H1 (cell line): ENCODE results near the gene DDIAS. TPM values are rescaled to one million over a fixed set of nuclear protein-coding genes. Genes with fewer than 3 reads are reported as not detected.

Experiments used
- CTCF ChIA-PET: fragments of 300-600 bp; sonication (Branson Sonifier 250); formaldehyde crosslinking; loops from one replicate; lab custom pipeline; 2021; ENCODE audit not compliant: partially characterized antibody; lab: Charles Lee
- POLR2A ChIA-PET: fragments of 300-600 bp; sonication (Branson Sonifier 250); formaldehyde crosslinking; loops from one replicate; lab custom pipeline; 2021; ENCODE audit warnings: inconsistent platforms; ENCODE audit not compliant: partially characterized antibody; lab: Charles Lee
- DNase-seq, 2 experiments: peaks; one replicate each; pipeline versions ENCODE4 v3.0.0 to v3.0.0-alpha.2; 2010 to 2022; ENCODE audit warnings: low spot score in 2 of 2, low read depth in 1 of 2, mixed read lengths in 1 of 2
- FAIRE-seq: peaks from 2 replicates; lab custom pipeline; 2011; peaks lifted over from hg19 to GRCh38; lab: Jason Lieb, UNC
- H2AFZ ChIP-seq: 2 replicates; pipeline ENCODE4 v1.8.1; 2012; ENCODE audit warnings: low read length, inconsistent platforms
- H2AK5ac ChIP-seq: 2 replicates; pipeline ENCODE4 v1.6.1; 2013; ENCODE audit warnings: low read depth, low read length
- H2BK120ac ChIP-seq: replicated peaks from 2 replicates; pipeline ENCODE3; 2013; ENCODE audit warnings: low read depth, low read length, inconsistent platforms
- H2BK12ac ChIP-seq: 2 replicates; pipeline ENCODE4 v1.6.1; 2013; ENCODE audit warnings: low read depth, low read length
- H2BK15ac ChIP-seq: 2 replicates; pipeline ENCODE4 v1.6.1; 2013; ENCODE audit warnings: low read length
- H2BK20ac ChIP-seq: 2 replicates; pipeline ENCODE4 v1.6.1; 2013; ENCODE audit warnings: low read length
- H2BK5ac ChIP-seq: 2 replicates; pipeline ENCODE4 v1.6.1; 2013; ENCODE audit warnings: low read depth, low read length
- H3K14ac ChIP-seq: 2 replicates; pipeline ENCODE4 v1.6.1; 2013; ENCODE audit warnings: inconsistent platforms; ENCODE audit not compliant: insufficient read length
- H3K18ac ChIP-seq: 2 replicates; pipeline ENCODE4 v1.6.1; 2013; ENCODE audit warnings: low read length; ENCODE audit errors: extremely low read depth
- H3K23ac ChIP-seq: 2 replicates; pipeline ENCODE4 v1.6.1; 2013; ENCODE audit warnings: inconsistent platforms; ENCODE audit not compliant: insufficient read length
- H3K23me2 ChIP-seq: 2 replicates; pipeline ENCODE4 v1.6.1; 2013; ENCODE audit warnings: low read depth, low read length
- H3K27ac ChIP-seq: 2 replicates; pipeline ENCODE4 v1.6.1; 2011; ENCODE audit warnings: low read depth, low read length, inconsistent platforms
- H3K27me3 ChIP-seq, 4 experiments: replicated peaks in 1 of 4; 1 replicate in 1 of 4; 2 replicates in 3 of 4; pipeline versions ENCODE4 v1.6.1 to v1.8.1; 2011 to 2013; ENCODE audit warnings: low read length in 3 of 4, mild to moderate bottlenecking in 3 of 4, inconsistent platforms in 2 of 4, mixed read lengths in 2 of 4, moderate library complexity in 1 of 4; ENCODE audit not compliant: control insufficient read depth in 3 of 4, insufficient read depth in 3 of 4; ENCODE audit errors: extremely low read depth in 1 of 4
- H3K36me3 ChIP-seq, 4 experiments: 2 replicates each; pipeline versions ENCODE4 v1.6.1 to v1.8.1; 2011 to 2013; ENCODE audit warnings: mild to moderate bottlenecking in 4 of 4, low read length in 3 of 4, moderate library complexity in 2 of 4, control low read depth in 1 of 4, inconsistent platforms in 1 of 4; ENCODE audit not compliant: insufficient read depth in 4 of 4, control insufficient read depth in 2 of 4
- H3K4ac ChIP-seq: replicated peaks from 2 replicates; pipeline ENCODE3; 2013; ENCODE audit warnings: low read length, low read depth, mixed read lengths, inconsistent platforms; ENCODE audit not compliant: insufficient read length
- H3K4me1 ChIP-seq, 4 experiments: replicated peaks in 1 of 4; 1 replicate in 1 of 4; 2 replicates in 3 of 4; pipeline versions ENCODE4 v1.6.1 to v1.8.1; 2011 to 2013; ENCODE audit warnings: low read length in 3 of 4, inconsistent platforms in 2 of 4, mixed read lengths in 1 of 4; ENCODE audit not compliant: insufficient read depth in 4 of 4, control insufficient read depth in 3 of 4
- H3K4me2 ChIP-seq, 2 experiments: 2 replicates each; pipeline versions ENCODE4 v1.6.1 to v1.8.1; 2011 to 2013; ENCODE audit warnings: low read depth in 2 of 2, low read length in 2 of 2, control low read depth in 1 of 2, inconsistent platforms in 1 of 2, mild to moderate bottlenecking in 1 of 2; ENCODE audit not compliant: insufficient read depth in 1 of 2
- H3K4me3 ChIP-seq, 4 experiments: fragments of 200-600, 300-600 bp in 1 of 4; sonication (generic), shearing (Covaris generic), sonication (Bioruptor Twin) in 1 of 4; 2 replicates each; pipeline versions ENCODE4 v1.5.1 to v1.8.1; 2011 to 2016; ENCODE audit warnings: low read length in 4 of 4, low read depth in 3 of 4, control low read depth in 2 of 4, inconsistent platforms in 2 of 4, mild to moderate bottlenecking in 2 of 4, mixed read lengths in 1 of 4, moderate library complexity in 1 of 4; ENCODE audit not compliant: insufficient read depth in 2 of 4; ENCODE audit errors: extremely low read depth in 1 of 4
- H3K56ac ChIP-seq: replicated peaks from 2 replicates; pipeline ENCODE3; 2013; ENCODE audit warnings: low read depth, mild to moderate bottlenecking, mixed read lengths, low read length, inconsistent platforms; ENCODE audit not compliant: insufficient read length
- H3K79me1 ChIP-seq: 2 replicates; pipeline ENCODE4 v1.6.1; 2013; ENCODE audit warnings: low read depth, low read length, control low read depth
- H3K79me2 ChIP-seq, 2 experiments: 2 replicates each; pipeline versions ENCODE4 v1.6.1 to v1.8.1; 2012 to 2013; ENCODE audit warnings: low read length in 2 of 2, mild to moderate bottlenecking in 2 of 2, inconsistent platforms in 1 of 2; ENCODE audit not compliant: insufficient read depth in 2 of 2, control insufficient read depth in 1 of 2
- H3K9ac ChIP-seq, 4 experiments: replicated peaks in 1 of 4; 1 replicate in 1 of 4; 2 replicates in 3 of 4; pipeline versions ENCODE4 v1.6.1 to v1.8.1; 2011 to 2013; ENCODE audit warnings: low read depth in 3 of 4, low read length in 3 of 4, control low read depth in 2 of 4, mild to moderate bottlenecking in 2 of 4, moderate library complexity in 2 of 4, inconsistent platforms in 1 of 4; ENCODE audit errors: extremely low read depth in 1 of 4
- H3K9me3 ChIP-seq, 2 experiments: 2 replicates each; pipeline versions ENCODE4 v1.6.1 to v1.8.1; 2012 to 2013; ENCODE audit warnings: mild to moderate bottlenecking in 2 of 2, moderate library complexity in 2 of 2, control low read depth in 1 of 2, inconsistent platforms in 1 of 2, low read depth in 1 of 2, low read length in 1 of 2, mixed read lengths in 1 of 2; ENCODE audit not compliant: insufficient read depth in 2 of 2
- H4K20me1 ChIP-seq, 2 experiments: replicated peaks in 1 of 2; 2 replicates each; pipeline versions ENCODE3 to v1.8.1; 2011 to 2013; ENCODE audit warnings: inconsistent platforms in 2 of 2, low read length in 2 of 2, mild to moderate bottlenecking in 1 of 2; ENCODE audit not compliant: insufficient read depth in 2 of 2, control insufficient read depth in 1 of 2
- H4K5ac ChIP-seq: 2 replicates; pipeline ENCODE4 v1.6.1; 2013; ENCODE audit warnings: low read length, low read depth, mixed read lengths, inconsistent platforms; ENCODE audit not compliant: insufficient read length
- H4K8ac ChIP-seq: 2 replicates; pipeline ENCODE4 v1.8.0; 2013; ENCODE audit warnings: mild to moderate bottlenecking, moderate library complexity, low read length, inconsistent platforms; ENCODE audit not compliant: insufficient read depth; ENCODE audit errors: extremely low read depth
- H4K91ac ChIP-seq: replicated peaks from 2 replicates; pipeline ENCODE3; 2013; ENCODE audit warnings: low read length, mixed read lengths, inconsistent platforms; ENCODE audit not compliant: insufficient read length
- WGBS, 2 experiments: shearing (Covaris generic) in 1 of 2; methylation state at CpG; one replicate each; pipeline versions ENCODE4 v1.1.6 to v1.1.7; 2013 to 2015; ENCODE audit warnings: low lambda C conversion rate in 2 of 2, mixed read lengths in 2 of 2, inconsistent platforms in 1 of 2, low coverage in 1 of 2, missing lambda C conversion rate in 1 of 2; ENCODE audit not compliant: insufficient replicate concordance in 2 of 2, insufficient coverage in 1 of 2, insufficient read length in 1 of 2; ENCODE audit errors: extremely low coverage in 1 of 2, missing lambda C conversion rate in 1 of 2; 5-methylcytosine and 5-hydroxymethylcytosine counted together
- polyA plus RNA-seq, 7 experiments: library from polyadenylated mRNA; depleted of rRNA in 3 of 7; stranded (reverse) in 5 of 7; unstranded in 2 of 7; fragments of >200 nt in 5 of 7; fragments of 200-250 nt in 2 of 7; gene quantifications; 1 replicate in 5 of 7; 2 replicates in 1 of 7; 4 replicates in 1 of 7; pipeline versions ENCODE4 v1.2.1 to v1.2.3, GENCODE V29; 2011 to 2013; ENCODE audit warnings: missing spikeins in 2 of 7, mixed read lengths in 2 of 7
- total RNA-seq: library from RNA; stranded (reverse); fragmentation: NEBNext Ultra II Directional; extraction: Animal tissue kit (Norgen Biotek cat#: 25700); gene quantifications from 2 replicates; pipeline ENCODE4 v1.2.1, GENCODE V29; 2021

The DDIAS gene
- total and polyA plus RNA-seq, 2 of the 8 experiments (the other 6 are each of a cell fraction or from before 2014, with no cell fraction given), result 11.6 to 25.7 TPM

DNA sequence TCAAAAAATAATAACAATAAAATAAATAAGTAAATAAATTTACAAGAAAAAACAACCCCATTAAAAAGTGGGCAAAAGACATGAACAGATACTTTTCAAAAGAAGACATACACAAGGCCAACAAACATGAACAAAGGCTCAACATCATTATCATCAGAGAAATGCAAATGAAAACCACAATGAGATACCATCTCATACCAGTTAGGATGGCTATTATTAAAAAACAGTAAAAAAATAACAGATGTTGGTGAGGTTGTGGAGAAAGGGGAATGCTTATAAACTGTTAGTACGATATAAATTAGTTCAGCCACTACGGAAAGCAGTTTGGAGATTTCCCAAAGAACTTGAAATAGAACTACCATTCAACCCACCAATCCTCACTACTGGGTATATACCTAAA is 45.9 kb upstream of the DDIAS start:
- no peak overlapping the region for H3K56ac ChIP-seq
- CTCF ChIA-PET, result interaction anchor here (0.6 kb wide), 1 partner anchor 12 kb away, joined by 6 read pairs; no protein-coding TSS in a partner anchor
- no peak overlapping the region for H3K27ac ChIP-seq
- no peak overlapping the region for H4K5ac ChIP-seq
- no peak overlapping the region for H3K23ac ChIP-seq
- no peak overlapping the region for H4K91ac ChIP-seq
- POLR2A ChIA-PET, result no interaction called here
- H2BK12ac ChIP-seq, result no peak overlapping the region
- H2AFZ ChIP-seq, result no peak overlapping the region
- no peaks in the 10 kb centered on the region for H4K20me1 ChIP-seq
- H3K4me3 ChIP-seq, result no peak overlapping the region
- no peak overlapping the region for H3K18ac ChIP-seq
- WGBS, 2 experiments, result 98% methylated on average over 2 of the region's 2 CpGs; no CpG with 5 or more reads in 1 of the 2 experiments
- H3K9me3 ChIP-seq, result no peaks in the 10 kb centered on the region
- H2BK120ac ChIP-seq, result no peak overlapping the region
- no peak overlapping the region for H3K9ac ChIP-seq
- H3K4me1 ChIP-seq, result no peaks in the 10 kb centered on the region
- FAIRE-seq, result no peak
- H3K4me2 ChIP-seq, result no peak overlapping the region
- no peaks in the 10 kb centered on the region for H3K36me3 ChIP-seq
- DNase-seq, result no peak
- no peak overlapping the region for H4K8ac ChIP-seq
- no peak overlapping the region for H2BK5ac ChIP-seq
- H3K79me2 ChIP-seq, result no peaks in the 10 kb centered on the region
- no peaks in the 10 kb centered on the region for H3K79me1 ChIP-seq
- no peak overlapping the region for H3K4ac ChIP-seq
- no peak overlapping the region for H3K14ac ChIP-seq
- H3K27me3 ChIP-seq, result no peaks in the 10 kb centered on the region
- no peak overlapping the region for H2AK5ac ChIP-seq
- H2BK20ac ChIP-seq, result no peak overlapping the region
- no peaks in the 10 kb centered on the region for H3K23me2 ChIP-seq
- no peak overlapping the region for H2BK15ac ChIP-seq
